Calu3 (cell line): ENCODE results near the gene SLC35A5. TPM values are rescaled to one million over a fixed set of nuclear protein-coding genes. Genes with fewer than 3 reads are reported as not detected.

Source experiments
- BruUV-seq: library from RNA; stranded (reverse); fragments of 400-500 nt; replicated peaks from 2 replicates; lab custom pipeline; 2021; lab: Mats Ljungman, UMichigan
- CTCF ChIA-PET: fragments of 300-600 bp; sonication (Branson Sonifier 250); formaldehyde crosslinking; loops from one replicate; lab custom pipeline; 2022; ENCODE audit warnings: antibody characterized with exemption; lab: Charles Lee
- DNase-seq: peaks from one replicate; pipeline ENCODE4 v3.0.0; 2022
- H3K27ac Mint-ChIP-seq: one replicate; pipeline ENCODE4 v1.8.0; 2022; ENCODE audit warnings: mixed read lengths; ENCODE audit not compliant: unreplicated experiment
- H3K27me3 Mint-ChIP-seq: one replicate; pipeline ENCODE4 v1.8.0; 2022; ENCODE audit warnings: mixed read lengths; ENCODE audit not compliant: unreplicated experiment
- H3K36me3 Mint-ChIP-seq: one replicate; pipeline ENCODE4 v1.8.0; 2022; ENCODE audit warnings: mild to moderate bottlenecking, moderate library complexity, mixed read lengths; ENCODE audit not compliant: insufficient read depth, unreplicated experiment
- H3K4me1 Mint-ChIP-seq: one replicate; pipeline ENCODE4 v1.8.0; 2022; ENCODE audit warnings: mild to moderate bottlenecking, low read depth, mixed read lengths; ENCODE audit not compliant: unreplicated experiment
- H3K4me3 Mint-ChIP-seq: one replicate; pipeline ENCODE4 v1.8.0; 2022; ENCODE audit warnings: mild to moderate bottlenecking, low read depth, moderate library complexity, mixed read lengths; ENCODE audit not compliant: unreplicated experiment
- H3K9me3 Mint-ChIP-seq: one replicate; pipeline ENCODE4 v1.8.0; 2022; ENCODE audit warnings: low read depth, mixed read lengths; ENCODE audit not compliant: unreplicated experiment
- intact Hi-C: fragments of 100-400 bp; cut with micrococcal nuclease; formaldehyde crosslinking; loops from one replicate; pipeline ENCODE4 v1.10.0; 2022; ENCODE audit not compliant: unreplicated experiment
- total RNA-seq: library from RNA; stranded (reverse); gene quantifications from 2 replicates; pipeline ENCODE4 v1.2.3, GENCODE V29; 2022
- TF ChIP-seq, protein P1 (sequence below): fragments of 200-600 bp; IDR thresholded peaks from one replicate; pipeline ENCODE4 v1.8.0; 2022; ENCODE audit warnings: antibody characterized with exemption; ENCODE audit not compliant: unreplicated experiment

Gene SLC35A5
- total RNA-seq, 1 experiment from 2014 or later, result 21.7 TPM

DNA sequence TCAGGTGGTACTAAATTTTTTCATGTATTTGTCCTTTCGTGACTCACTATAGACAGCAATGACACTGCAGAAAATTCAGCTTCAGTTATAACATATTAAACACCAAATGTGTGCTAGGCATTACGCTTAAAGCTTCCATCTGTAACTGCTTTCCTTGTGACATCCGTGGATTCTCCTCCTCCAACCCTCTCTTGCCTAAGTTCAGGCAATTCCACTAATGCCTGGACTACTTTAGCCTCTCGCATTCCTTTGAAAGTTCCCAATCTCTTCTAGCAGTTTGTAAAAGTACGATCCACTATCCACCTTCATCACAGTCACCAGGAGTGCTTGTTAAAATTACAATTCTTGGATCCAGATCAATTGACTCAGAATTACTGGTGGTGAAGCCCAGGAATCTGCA lies 61.4 kb downstream of the SLC35A5 start:
- H3K27ac Mint-ChIP-seq, result no peak overlapping the region
- peaks cover 22% of the 10 kb centered on the region for H3K4me1 Mint-ChIP-seq
- TF ChIP-seq, protein P1, sequence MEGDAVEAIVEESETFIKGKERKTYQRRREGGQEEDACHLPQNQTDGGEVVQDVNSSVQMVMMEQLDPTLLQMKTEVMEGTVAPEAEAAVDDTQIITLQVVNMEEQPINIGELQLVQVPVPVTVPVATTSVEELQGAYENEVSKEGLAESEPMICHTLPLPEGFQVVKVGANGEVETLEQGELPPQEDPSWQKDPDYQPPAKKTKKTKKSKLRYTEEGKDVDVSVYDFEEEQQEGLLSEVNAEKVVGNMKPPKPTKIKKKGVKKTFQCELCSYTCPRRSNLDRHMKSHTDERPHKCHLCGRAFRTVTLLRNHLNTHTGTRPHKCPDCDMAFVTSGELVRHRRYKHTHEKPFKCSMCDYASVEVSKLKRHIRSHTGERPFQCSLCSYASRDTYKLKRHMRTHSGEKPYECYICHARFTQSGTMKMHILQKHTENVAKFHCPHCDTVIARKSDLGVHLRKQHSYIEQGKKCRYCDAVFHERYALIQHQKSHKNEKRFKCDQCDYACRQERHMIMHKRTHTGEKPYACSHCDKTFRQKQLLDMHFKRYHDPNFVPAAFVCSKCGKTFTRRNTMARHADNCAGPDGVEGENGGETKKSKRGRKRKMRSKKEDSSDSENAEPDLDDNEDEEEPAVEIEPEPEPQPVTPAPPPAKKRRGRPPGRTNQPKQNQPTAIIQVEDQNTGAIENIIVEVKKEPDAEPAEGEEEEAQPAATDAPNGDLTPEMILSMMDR, result no peak
- no peaks in the 10 kb centered on the region for H3K9me3 Mint-ChIP-seq
- H3K4me3 Mint-ChIP-seq, result no peak overlapping the region
- DNase-seq, result no peak
- CTCF ChIA-PET, result no interaction called here
- H3K27me3 Mint-ChIP-seq, result no peaks in the 10 kb centered on the region
- no peaks in the 10 kb centered on the region for H3K36me3 Mint-ChIP-seq
- no TSS peak for BruUV-seq
- intact Hi-C loops, result no loop called here

DNA sequence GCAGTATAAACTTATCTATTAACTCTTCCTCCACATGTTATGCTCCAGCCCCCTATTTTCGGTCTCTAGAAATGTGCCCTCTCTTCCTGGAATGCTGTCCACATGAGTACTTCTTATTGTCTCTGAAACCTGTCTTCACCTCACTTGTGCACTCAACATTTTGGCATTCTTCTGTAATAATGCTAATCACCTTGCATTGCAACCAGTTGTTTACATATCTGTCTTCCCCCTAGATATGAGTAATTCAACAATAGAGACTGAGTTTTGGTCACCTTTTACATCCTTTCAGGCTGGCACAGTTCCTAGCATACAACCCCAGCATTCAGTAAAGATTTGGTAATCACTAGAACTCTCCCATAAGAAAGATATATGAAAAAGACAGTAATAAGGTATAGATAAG lies 61.9 kb downstream of the SLC35A5 start:
- no peaks in the 10 kb centered on the region for H3K9me3 Mint-ChIP-seq
- CTCF ChIA-PET, result no interaction called here
- TF ChIP-seq, protein P1, result no peak
- H3K4me3 Mint-ChIP-seq, result no peak overlapping the region
- no peak overlapping the region for H3K27ac Mint-ChIP-seq
- DNase-seq, result no peak
- peaks cover 22% of the 10 kb centered on the region for H3K4me1 Mint-ChIP-seq
- no TSS peak for BruUV-seq
- no peaks in the 10 kb centered on the region for H3K36me3 Mint-ChIP-seq
- H3K27me3 Mint-ChIP-seq, result no peaks in the 10 kb centered on the region
- intact Hi-C loops, result no loop called here

DNA sequence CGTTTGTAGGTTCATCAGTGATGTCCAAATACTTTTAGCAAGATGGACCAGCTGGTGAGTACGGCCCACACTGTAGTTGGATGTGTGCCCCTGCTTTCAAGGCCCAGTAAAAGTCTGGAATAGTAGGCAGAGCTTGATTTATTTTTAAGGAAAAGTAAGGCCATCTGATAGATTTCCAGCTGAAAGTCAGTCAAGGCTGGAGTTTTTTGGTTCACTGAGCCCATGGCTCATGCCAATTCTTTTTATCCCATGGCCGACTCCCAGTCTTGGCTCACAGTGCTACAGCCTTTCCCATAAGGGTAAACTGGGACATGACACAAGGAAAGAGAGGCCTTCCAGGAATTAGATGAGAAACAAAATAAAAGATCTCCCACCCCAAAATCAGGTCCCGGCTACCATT lies 65.6 kb downstream of the SLC35A5 start:
- CTCF ChIA-PET, result interaction anchor here (0.7 kb wide), 1 partner anchor 107 kb away, joined by 6 read pairs; no protein-coding TSS in a partner anchor

DNA sequence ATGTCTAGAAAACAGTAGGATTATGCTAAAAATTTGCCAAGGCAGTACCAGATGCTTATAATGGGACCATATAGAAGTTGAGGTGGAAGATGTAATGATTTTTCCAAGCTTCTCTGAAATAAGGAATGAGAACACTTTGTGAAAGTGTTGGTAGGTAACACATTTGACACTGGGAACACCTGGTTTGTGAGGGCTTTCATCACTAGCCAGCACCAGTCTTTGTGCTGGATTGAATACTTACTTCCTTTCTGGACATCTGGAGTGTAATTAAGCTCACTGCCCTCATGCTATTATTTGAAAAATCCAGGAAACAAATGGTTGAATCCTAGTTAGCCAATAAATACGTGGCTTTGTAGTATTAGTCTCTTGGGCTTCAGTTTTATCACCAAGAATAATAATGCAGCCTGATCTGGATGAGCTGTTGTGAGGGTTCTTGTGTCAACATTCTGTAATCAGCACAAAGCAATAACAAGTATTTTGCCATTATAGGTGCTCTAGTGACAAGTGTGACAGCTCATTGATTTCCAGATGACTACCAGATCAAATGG lies 66.1 kb downstream of the SLC35A5 start:
- no peaks in the 10 kb centered on the region for H3K9me3 Mint-ChIP-seq
- no peak overlapping the region for H3K27ac Mint-ChIP-seq
- no TSS peak for BruUV-seq
- TF ChIP-seq, protein P1, result no peak
- no peaks in the 10 kb centered on the region for H3K27me3 Mint-ChIP-seq
- CTCF ChIA-PET, result interaction anchor here (0.7 kb wide), 1 partner anchor 107 kb away, joined by 6 read pairs; no protein-coding TSS in a partner anchor
- no peaks in the 10 kb centered on the region for H3K36me3 Mint-ChIP-seq
- peaks cover 21% of the 10 kb centered on the region for H3K4me1 Mint-ChIP-seq
- DNase-seq, result no peak
- H3K4me3 Mint-ChIP-seq, result no peak overlapping the region
- intact Hi-C loops, result no loop called here

More for the DNA sequence above, 65.6 kb downstream of the SLC35A5 start:
- Mint-ChIP-seq H3K4me1 (peaks cover 22% of the 10 kb centered on the region), H3K4me3 (no peak overlapping the region), H3K9me3 (no peaks in the 10 kb centered on the region), H3K27me3 (no peaks in the 10 kb centered on the region), H3K27ac (no peak overlapping the region), H3K36me3 (no peaks in the 10 kb centered on the region)
- no TSS peak for BruUV-seq
- DNase-seq, result no peak
- intact Hi-C loops, result no loop called here
- TF ChIP-seq, protein P1, result no peak
